H1 (cell line): Measurements from ENCODE around the gene DLK2. TPM values are rescaled to one million over a fixed set of nuclear protein-coding genes. Genes with fewer than 3 reads are reported as not detected.

ENCODE experiments used
- ATF3 ChIP-seq: IDR thresholded peaks from 2 replicates; pipeline ENCODE4 v1.6.1; 2011; ENCODE audit warnings: low read depth, mild to moderate bottlenecking, low read length; ENCODE audit not compliant: insufficient read depth
- CTCF ChIP-seq, 3 experiments: IDR thresholded peaks; 1 replicate in 2 of 3; 2 replicates in 1 of 3; pipeline versions ENCODE4 v1.5.1 to v1.6.1; 2011; ENCODE audit warnings: low read length in 3 of 3, mild to moderate bottlenecking in 3 of 3, inconsistent platforms in 2 of 3, low read depth in 1 of 3, moderate library complexity in 1 of 3; ENCODE audit not compliant: insufficient read depth in 1 of 3; ENCODE audit errors: control extremely low read depth in 1 of 3
- RAD21 ChIP-seq, 2 experiments: IDR thresholded peaks in 1 of 2; conservative IDR thresholded peaks in 1 of 2; 2 replicates each; pipeline ENCODE4 v1.6.1; 2011; ENCODE audit warnings: low read depth in 2 of 2, low read length in 2 of 2, improper control_type of control experiment in 1 of 2, inconsistent platforms in 1 of 2, mild to moderate bottlenecking in 1 of 2, moderate library complexity in 1 of 2
- YY1 ChIP-seq: IDR thresholded peaks from 2 replicates; pipeline ENCODE4 v1.6.1; 2011; ENCODE audit warnings: low read depth, mild to moderate bottlenecking, low read length
- polyA plus RNA-seq, 7 experiments: library from polyadenylated mRNA; depleted of rRNA in 3 of 7; stranded (reverse) in 5 of 7; unstranded in 2 of 7; fragments of >200 nt in 5 of 7; fragments of 200-250 nt in 2 of 7; gene quantifications; 1 replicate in 5 of 7; 2 replicates in 1 of 7; 4 replicates in 1 of 7; pipeline versions ENCODE4 v1.2.1 to v1.2.3, GENCODE V29; 2011 to 2013; ENCODE audit warnings: missing spikeins in 2 of 7, mixed read lengths in 2 of 7
- total RNA-seq: library from RNA; stranded (reverse); fragmentation: NEBNext Ultra II Directional; extraction: Animal tissue kit (Norgen Biotek cat#: 25700); gene quantifications from 2 replicates; pipeline ENCODE4 v1.2.1, GENCODE V29; 2021

Gene DLK2
- total and polyA plus RNA-seq, 2 of the 8 experiments (the other 6 are each of a cell fraction or from before 2014, with no cell fraction given) = 0.37 to 0.80 TPM

GRCh38 chr6:43434001-43434840 is 21.1 kb downstream of the DLK2 start (continued):
- TF ChIP-seq YY1 = no peak
- no peak for TF ChIP-seq ATF3
- TF ChIP-seq RAD21 (IDR thresholded peaks at IDR 0.05 in 1 of 2, conservative IDR thresholded peaks at IDR 0.05 in 1 of 2; ENCODE audit: low read depth in 2 of 2, low read length in 2 of 2) = no peak
- no peak for TF ChIP-seq CTCF (IDR thresholded peaks at IDR 0.05; ENCODE audit: control extremely low read depth in 1 of 3, insufficient read depth in 1 of 3, low read depth in 1 of 3, low read length in 3 of 3)
